GM20431 (cell line): ENCODE results near the gene RAB12.
"Not testable (repeated sequence)": the region's sequence is repeated elsewhere in the genome, so short reads cannot be mapped to it uniquely, and the experiment has no call there.

Experiments
- in situ Hi-C: fragments of 300-500 bp; cut with MseI, MboI; formaldehyde crosslinking; loops from one replicate; pipeline ENCODE4 v1.15.0; 2020; ENCODE audit warnings: low sequenced_read_pairs; ENCODE audit not compliant: unreplicated experiment

RAB12 gene

GRCh38 chr18:8610459-8610851 is 1.2 kb downstream of the RAB12 start:
- in situ Hi-C loops: no loop called here

DNA sequence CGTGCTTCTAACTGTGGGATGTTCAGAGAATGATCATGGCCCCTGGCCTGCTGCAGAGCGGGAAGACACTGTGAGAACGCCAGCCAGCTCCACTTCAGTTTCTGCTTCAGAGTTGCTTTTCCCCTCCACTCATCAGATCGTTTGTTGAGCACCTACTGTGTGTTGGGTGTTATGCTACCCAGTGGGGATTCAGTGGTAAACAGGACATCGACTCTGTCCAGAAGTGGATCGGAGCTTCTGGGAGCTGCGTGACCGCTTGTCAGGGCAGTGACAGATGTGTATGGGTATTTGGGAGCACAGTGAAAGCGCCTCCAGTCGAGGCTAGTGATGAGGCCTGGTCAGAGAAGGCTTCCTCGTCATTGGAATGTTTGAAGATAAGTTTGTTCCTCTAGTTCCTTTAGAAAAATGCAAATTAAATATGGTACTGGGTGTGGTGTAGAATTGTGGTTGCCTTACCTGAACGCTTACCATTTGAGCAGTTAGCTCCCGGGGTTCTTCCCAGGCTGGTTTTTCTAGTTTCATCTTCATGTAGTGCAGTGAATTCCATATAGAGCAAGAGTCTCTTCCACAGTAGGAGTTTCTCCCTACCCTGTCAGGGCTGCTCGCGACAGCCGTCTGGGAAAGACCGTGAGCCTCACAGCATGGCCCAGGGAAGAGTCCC is 2.8 kb downstream of the RAB12 start:
- in situ Hi-C loops: no loop called here

DNA sequence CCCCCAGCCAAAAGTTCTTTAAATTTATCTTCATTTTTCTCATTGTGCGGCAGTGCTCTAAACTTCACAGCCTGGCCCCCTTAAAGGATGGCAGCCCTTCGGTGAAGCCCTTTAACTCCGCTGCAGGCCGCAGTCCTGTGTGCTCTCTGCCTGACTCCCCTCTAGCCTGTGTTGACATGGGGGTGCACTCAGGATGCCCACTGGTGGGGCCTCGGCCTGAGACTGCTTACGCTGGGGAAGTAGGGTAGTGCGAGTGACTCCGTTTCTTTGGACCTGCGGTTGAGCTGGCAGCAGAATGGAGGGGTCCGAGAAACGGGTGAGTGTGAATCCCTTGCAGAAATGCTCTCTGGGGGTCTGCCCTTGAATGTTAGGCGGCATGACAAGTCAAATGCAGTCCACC is 5.6 kb downstream of the RAB12 start:
- in situ Hi-C loops: no loop called here

GRCh38 chr18:8615397-8616027 is 6.3 kb downstream of the RAB12 start:
- in situ Hi-C loops: no loop called here

DNA sequence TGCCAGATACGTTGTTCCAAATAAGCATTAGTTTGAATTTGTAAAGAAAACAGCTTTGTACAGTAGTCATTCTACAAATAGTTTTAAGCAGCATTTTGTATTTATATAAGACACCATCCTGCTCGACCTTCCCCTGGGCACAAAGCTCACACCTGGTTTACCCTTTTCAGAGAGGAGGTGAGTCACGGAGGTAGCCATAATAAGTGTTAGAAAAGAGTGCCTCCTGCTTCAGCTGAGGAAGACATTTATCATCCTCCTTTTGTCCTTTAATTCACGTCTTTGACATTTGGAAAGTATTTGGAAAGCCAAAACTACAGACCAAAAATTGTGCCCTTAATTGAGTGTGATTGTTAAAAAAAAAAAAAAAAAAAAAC is 6.8 kb downstream of the RAB12 start:
- in situ Hi-C loops: no loop called here

DNA sequence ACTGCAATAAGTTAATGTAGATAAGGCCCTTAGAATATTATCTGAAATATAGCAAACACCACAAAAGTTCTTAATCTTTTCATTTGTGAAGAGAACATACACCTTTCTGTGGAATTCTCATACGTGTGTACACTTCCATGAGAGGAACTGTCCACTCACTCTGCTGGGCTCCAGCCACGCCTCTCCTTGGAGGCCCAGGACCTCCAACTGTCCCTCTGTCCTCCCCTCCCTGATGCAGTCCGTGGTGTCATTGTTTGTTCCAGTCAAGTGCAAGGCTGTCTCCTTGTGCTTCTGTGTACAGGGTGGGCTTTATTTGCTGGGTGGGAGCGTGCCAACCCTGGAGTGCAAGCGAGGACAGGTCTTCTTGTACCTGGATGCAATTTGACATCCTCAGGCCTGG is 8.7 kb downstream of the RAB12 start:
- in situ Hi-C loops: no loop called here

DNA sequence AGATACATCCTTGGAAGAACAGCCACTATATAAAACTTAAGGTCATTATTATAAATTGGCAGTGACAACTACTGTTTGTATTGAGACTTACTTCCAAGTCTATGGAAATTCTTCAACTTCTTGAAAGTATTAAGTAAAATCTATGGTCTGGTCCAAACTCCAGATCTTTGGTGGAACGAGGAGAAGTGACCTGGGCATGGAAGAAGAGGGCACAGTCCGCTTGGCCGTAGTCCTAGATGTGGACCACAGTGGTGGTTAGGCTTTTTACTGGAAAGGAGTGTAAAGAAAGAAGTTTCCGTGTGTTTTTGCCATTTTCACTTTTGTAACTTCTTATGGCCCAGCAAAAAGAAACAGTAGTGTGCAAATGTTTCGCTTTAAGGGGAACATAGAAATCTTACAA is 9.8 kb downstream of the RAB12 start:
- in situ Hi-C loops: no loop called here

- in situ Hi-C loops: no loop called here
Measured at GRCh38 chr18:8619835-8620577, 10.8 kb downstream of the RAB12 start.

GRCh38 chr18:8620845-8621244 is 11.6 kb downstream of the RAB12 start:
- in situ Hi-C loops: no loop called here

DNA sequence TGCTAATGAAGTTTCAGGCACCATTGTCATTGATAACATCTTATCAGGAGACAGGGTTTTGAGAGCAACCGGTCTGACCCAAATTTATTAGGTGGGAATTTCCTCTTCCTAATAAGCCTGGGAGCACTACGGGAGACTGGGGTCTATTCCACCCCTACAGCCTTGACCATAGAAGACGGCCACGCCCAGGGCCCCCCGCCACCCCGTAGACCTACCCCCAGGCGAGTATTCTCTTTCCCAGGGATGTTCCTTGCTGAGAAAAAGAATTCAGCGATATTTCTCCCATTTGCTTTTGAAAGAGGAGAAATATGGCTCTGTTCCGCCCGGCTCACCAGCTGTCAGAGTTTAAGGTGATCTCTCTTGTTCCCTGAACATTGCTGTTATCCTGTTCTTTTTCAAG is 13.4 kb downstream of the RAB12 start:
- in situ Hi-C loops: not testable (repeated sequence)

- in situ Hi-C loops: no loop called here
Measured at GRCh38 chr18:8623549-8624106, 14.4 kb downstream of the RAB12 start.

DNA sequence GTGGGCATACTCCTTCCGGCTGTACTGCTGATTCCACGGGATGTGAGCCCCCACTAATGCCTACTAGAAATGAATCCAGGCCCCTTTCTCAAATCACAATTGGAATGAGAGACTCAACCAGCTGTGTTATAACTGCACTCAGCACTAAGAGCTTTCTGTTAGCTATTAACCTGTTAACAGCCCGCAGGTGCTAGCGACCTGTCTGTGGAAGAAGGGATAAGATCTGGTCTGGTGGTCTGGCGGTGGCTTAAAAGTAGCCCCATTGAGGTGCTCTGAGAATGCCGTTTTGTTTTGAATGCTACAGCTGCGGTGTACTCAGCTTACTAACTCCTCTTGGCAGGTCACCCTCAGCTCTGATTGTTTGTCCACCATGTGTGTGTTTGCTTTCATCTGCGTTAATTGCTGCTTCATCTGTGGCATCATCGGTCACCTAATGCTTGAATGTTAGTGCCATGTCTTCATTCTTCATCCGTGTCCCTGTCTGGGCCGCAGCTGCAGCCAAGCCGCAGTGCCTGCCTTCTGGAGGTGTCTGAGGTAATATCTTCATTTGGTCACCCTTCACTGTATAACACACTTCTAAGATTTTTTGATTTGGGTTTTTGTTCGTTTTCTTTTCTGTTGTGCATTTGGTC is 16.3 kb downstream of the RAB12 start:
- in situ Hi-C loops: no loop called here

DNA sequence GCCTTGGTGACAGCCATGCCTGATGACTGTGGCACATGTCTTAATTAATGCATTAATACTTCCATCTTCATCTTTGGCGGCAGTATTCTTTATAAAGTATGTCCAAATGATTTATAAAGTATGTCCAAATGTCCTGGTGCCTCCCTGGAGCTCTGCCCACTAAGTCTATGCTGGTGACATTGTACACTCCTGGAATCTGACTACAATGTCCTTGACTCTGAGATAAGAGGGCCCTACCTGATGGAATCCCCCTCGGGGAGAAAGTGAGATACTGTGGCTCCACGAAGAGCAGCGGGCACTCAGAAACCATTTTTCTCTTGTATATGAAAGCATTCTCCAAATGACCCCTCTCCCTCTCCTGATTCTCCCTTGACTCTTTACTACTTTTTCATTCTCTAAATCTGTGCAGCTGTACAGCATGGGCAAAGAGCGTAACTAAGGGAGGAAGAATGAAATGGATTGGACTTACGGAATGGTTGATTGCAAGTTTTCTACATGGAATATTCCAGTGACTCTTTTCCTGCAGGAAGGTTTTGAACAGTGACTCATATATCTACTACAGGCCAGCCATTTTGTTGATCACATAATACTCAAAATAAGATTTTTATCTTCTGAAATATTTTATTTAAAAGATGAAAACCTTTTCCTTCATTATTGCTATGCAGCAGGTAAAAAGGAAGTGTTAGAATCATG is 17.3 kb downstream of the RAB12 start:
- in situ Hi-C loops: no loop called here

DNA sequence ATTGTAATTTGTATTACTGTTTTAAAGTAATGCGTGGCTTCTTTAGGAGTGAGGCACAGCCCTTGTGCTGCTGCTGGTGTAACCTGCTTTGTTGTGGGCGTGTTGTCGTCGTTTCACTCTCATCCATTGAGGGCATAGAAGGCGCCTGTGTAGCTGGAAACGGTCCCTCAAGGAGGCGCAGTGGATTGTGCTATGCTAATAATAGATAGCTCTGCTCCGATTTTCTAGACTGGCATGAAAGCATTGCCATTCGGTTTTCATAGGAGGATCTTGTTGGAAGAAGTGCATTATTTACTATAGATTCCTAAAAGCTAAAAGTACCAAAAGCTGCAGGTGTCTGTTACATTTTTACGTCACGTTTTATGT is 17.9 kb downstream of the RAB12 start:
- in situ Hi-C loops: no loop called here

GRCh38 chr18:8627540-8627939 is 18.3 kb downstream of the RAB12 start:
- in situ Hi-C loops: no loop called here

- in situ Hi-C loops: no loop called here
Measured at GRCh38 chr18:8629602-8630001, 20.4 kb downstream of the RAB12 start.

DNA sequence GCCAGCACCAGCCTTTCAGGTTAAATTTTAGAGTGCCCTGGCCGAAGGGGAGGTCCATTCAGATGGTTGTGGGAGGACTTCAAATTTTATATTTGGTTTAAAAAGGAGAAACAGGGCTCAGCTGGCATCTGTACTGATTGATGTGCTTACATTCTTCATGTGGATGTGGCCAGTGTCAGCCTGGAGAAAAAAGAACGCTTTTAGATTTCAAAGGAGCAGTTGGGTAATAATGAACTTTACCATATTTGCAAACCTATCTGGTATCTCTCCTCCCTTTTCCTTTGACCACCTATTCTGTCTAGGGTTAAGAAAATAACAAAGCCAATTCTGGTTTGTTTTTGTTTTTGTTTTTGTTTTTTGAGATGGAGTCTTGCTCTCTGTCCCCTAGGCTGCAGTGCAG is 21.3 kb downstream of the RAB12 start:
- in situ Hi-C loops: no loop called here

- in situ Hi-C loops: no loop called here
Measured at GRCh38 chr18:8631265-8631664, 22.0 kb downstream of the RAB12 start.

- in situ Hi-C loops: no loop called here
Measured at GRCh38 chr18:8632386-8632785, 23.1 kb downstream of the RAB12 start.

DNA sequence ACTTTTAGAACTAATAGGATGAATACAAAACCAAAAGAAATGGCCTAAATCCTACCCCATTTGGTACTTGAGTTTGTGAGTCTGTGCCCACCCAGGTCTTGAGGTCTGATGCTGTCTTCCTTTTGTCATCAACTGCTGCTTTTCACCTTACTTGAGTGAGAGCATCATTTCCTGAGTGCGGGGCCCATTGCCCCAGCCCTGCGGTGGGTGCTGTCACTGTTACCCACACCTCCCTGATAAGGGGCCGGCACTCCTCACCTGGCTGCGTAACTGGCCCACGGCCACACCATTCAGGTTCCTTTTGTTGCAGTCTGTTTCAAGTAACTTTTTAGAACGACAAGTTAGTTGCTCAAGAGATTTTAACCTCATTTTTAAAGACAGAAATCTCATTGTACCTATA is 25.3 kb downstream of the RAB12 start:
- in situ Hi-C loops: no loop called here
